Endodermal cell (in vitro differentiated cells): ENCODE measurements around the gene PTPRC. TPM values are rescaled to one million over a fixed set of nuclear protein-coding genes. Genes with fewer than 3 reads are reported as not detected.

Experiments
- DNase-seq: peaks from one replicate; pipeline ENCODE4 v3.0.0-alpha.2; 2017
- H3K27ac ChIP-seq: 2 replicates; pipeline ENCODE4 v1.5.1; 2013; ENCODE audit warnings: mild to moderate bottlenecking, low read depth, low read length, moderate library complexity
- H3K27me3 ChIP-seq: 2 replicates; pipeline ENCODE4 v1.6.1; 2013; ENCODE audit warnings: mild to moderate bottlenecking, low read length, moderate library complexity; ENCODE audit not compliant: insufficient read depth, control insufficient read depth, poor library complexity, severe bottlenecking
- H3K36me3 ChIP-seq: 2 replicates; pipeline ENCODE4 v1.7.0; 2013; ENCODE audit warnings: mild to moderate bottlenecking, low read length, moderate library complexity; ENCODE audit not compliant: control insufficient read depth, insufficient read depth
- H3K4me1 ChIP-seq: one replicate; pipeline ENCODE4 v1.7.0; 2013; ENCODE audit warnings: low read length; ENCODE audit not compliant: control insufficient read depth, insufficient read depth
- H3K4me3 ChIP-seq: 2 replicates; pipeline ENCODE4 v1.5.1; 2013; ENCODE audit warnings: mild to moderate bottlenecking, low read length, moderate library complexity
- H3K9ac ChIP-seq: 2 replicates; pipeline ENCODE4 v1.6.1; 2013; ENCODE audit warnings: mild to moderate bottlenecking, low read length, moderate library complexity; ENCODE audit not compliant: poor library complexity, severe bottlenecking; ENCODE audit errors: extremely low read depth
- H3K9me3 ChIP-seq: 2 replicates; pipeline ENCODE4 v1.6.1; 2013; ENCODE audit warnings: mild to moderate bottlenecking, low read length, moderate library complexity; ENCODE audit not compliant: control insufficient read depth
- H3K27ac Mint-ChIP-seq: 2 replicates; pipeline ENCODE4 v1.8.0; 2020; ENCODE audit warnings: mixed read lengths
- H3K27me3 Mint-ChIP-seq: 2 replicates; pipeline ENCODE4 v1.8.0; 2021; ENCODE audit warnings: mild to moderate bottlenecking, mixed read lengths; ENCODE audit not compliant: insufficient read depth
- H3K36me3 Mint-ChIP-seq: 2 replicates; pipeline ENCODE4 v1.8.0; 2020; ENCODE audit warnings: low read depth, mixed read lengths
- H3K4me1 Mint-ChIP-seq: 2 replicates; pipeline ENCODE4 v1.8.0; 2020; ENCODE audit warnings: mixed read lengths
- H3K4me3 Mint-ChIP-seq: 2 replicates; pipeline ENCODE4 v1.8.0; 2020; ENCODE audit warnings: mild to moderate bottlenecking, moderate library complexity, mixed read lengths
- H3K9me3 Mint-ChIP-seq: 2 replicates; pipeline ENCODE4 v1.8.0; 2020; ENCODE audit warnings: mild to moderate bottlenecking, mixed read lengths
- WGBS, 2 experiments: methylation state at CpG; one replicate each; pipeline versions ENCODE4 v1.1.5 to v1.1.7; 2013; ENCODE audit warnings: missing lambda C conversion rate in 2 of 2, mixed read lengths in 1 of 2; ENCODE audit not compliant: insufficient coverage in 1 of 2, insufficient read length in 1 of 2; 5-methylcytosine and 5-hydroxymethylcytosine counted together
- total RNA-seq, 2 donors: library from RNA; stranded (reverse); fragmentation: NEBNext Ultra II Directional in 1 of 2; extraction: Animal tissue kit (Norgen Biotek cat#: 25700) in 1 of 2; gene quantifications; 2 replicates in 1 of 2; 3 replicates in 1 of 2; pipeline ENCODE4 v1.2.1, GENCODE V29; 2021
- TF ChIP-seq, protein P1 (sequence below): fragments of 200-600 bp; sonication (generic); conservative IDR thresholded peaks from 2 replicates; pipeline ENCODE4 v1.5.0; 2021; ENCODE audit warnings: antibody characterized with exemption, mild to moderate bottlenecking

The PTPRC gene
- total RNA-seq, 2 donors from 2014 or later = 0.11 TPM; not detected in 1

DNA sequence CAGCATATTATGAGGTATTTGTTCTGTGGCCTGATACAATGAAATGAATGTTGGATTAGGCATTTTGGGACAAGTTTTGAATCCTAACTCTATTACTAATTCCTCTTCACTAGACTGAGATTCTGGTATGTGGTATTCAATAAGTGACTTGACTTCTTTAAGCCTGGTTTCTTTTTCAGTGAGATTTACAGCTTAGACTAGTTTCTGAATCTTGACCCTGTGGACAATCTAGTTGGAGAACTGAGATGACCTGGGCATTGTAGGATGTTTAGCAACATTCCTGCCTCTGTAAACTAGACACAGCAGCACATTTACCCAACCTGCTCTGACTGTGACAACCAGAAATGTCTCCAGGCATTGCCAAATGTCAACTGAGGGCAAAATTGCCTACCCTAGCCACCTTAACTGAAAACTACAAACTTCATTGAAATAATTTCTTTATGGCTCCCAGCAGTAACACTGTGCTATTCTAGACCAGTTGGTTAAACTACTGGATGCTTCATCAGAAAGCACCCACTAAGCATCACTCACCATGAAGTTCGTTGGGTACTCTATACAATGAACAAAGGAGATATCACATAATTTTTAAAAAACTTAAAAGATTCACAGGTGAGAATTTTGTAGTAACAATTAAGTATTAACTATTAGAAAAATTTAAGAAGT is 16.8 kb downstream of the PTPRC start:
- TF ChIP-seq, protein P1, sequence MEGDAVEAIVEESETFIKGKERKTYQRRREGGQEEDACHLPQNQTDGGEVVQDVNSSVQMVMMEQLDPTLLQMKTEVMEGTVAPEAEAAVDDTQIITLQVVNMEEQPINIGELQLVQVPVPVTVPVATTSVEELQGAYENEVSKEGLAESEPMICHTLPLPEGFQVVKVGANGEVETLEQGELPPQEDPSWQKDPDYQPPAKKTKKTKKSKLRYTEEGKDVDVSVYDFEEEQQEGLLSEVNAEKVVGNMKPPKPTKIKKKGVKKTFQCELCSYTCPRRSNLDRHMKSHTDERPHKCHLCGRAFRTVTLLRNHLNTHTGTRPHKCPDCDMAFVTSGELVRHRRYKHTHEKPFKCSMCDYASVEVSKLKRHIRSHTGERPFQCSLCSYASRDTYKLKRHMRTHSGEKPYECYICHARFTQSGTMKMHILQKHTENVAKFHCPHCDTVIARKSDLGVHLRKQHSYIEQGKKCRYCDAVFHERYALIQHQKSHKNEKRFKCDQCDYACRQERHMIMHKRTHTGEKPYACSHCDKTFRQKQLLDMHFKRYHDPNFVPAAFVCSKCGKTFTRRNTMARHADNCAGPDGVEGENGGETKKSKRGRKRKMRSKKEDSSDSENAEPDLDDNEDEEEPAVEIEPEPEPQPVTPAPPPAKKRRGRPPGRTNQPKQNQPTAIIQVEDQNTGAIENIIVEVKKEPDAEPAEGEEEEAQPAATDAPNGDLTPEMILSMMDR = no peak
- Mint-ChIP-seq H3K36me3 (no peaks in the 10 kb centered on the region), H3K27ac (no peak overlapping the region), H3K9me3 (no peaks in the 10 kb centered on the region), H3K27me3 (no peaks in the 10 kb centered on the region), H3K4me3 (no peak overlapping the region), H3K4me1 (peaks cover 13% of the 10 kb centered on the region)
- H3K4me1 ChIP-seq = no peaks in the 10 kb centered on the region
- H3K9ac ChIP-seq = no peak overlapping the region
- DNase-seq = no peak
- no peaks in the 10 kb centered on the region for H3K36me3 ChIP-seq
- WGBS, 2 experiments = 100% methylated on average over 1 of the region's 1 CpG; no CpG with 5 or more reads in 1 of the 2 experiments
- H3K9me3 ChIP-seq = no peaks in the 10 kb centered on the region
- H3K4me3 ChIP-seq = no peak overlapping the region
- no peaks in the 10 kb centered on the region for H3K27me3 ChIP-seq
- H3K27ac ChIP-seq = no peak overlapping the region

DNA sequence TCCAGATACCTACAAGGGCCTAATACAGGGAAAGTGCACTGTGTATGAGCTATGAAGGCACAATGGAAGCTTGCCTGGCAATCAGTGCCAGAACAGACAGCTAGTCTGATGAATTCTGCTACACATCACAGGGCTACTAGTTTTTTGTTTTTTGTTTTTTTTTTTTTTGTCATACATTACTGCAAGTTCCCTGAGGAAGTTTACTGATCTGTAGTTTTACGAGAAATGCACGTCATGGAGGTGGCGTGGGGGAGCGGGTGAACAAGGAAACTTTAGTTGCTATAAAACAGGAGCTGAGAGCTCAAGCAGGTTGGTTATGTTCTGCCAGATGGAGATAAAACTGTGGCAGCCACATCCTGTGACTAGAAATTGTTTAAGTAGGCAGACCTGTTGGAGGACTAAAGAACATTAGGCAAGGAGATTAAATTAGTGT is 17.7 kb downstream of the PTPRC start:
- Histone ChIP-seq H3K36me3 (no peaks in the 10 kb centered on the region), H3K27ac (no peak overlapping the region), H3K4me3 (no peak overlapping the region), H3K9me3 (no peaks in the 10 kb centered on the region), H3K9ac (no peak overlapping the region), H3K4me1 (no peaks in the 10 kb centered on the region), H3K27me3 (no peaks in the 10 kb centered on the region)
- H3K36me3 Mint-ChIP-seq = no peaks in the 10 kb centered on the region
- no peaks in the 10 kb centered on the region for H3K9me3 Mint-ChIP-seq
- TF ChIP-seq, protein P1 = no peak
- WGBS, 2 experiments = 94 to 100% methylated on average over 4 of the region's 4 CpGs
- no peak overlapping the region for H3K4me3 Mint-ChIP-seq
- no peak overlapping the region for H3K27ac Mint-ChIP-seq
- no peaks in the 10 kb centered on the region for H3K27me3 Mint-ChIP-seq
- no peak for DNase-seq
- H3K4me1 Mint-ChIP-seq = peaks cover 12% of the 10 kb centered on the region

DNA sequence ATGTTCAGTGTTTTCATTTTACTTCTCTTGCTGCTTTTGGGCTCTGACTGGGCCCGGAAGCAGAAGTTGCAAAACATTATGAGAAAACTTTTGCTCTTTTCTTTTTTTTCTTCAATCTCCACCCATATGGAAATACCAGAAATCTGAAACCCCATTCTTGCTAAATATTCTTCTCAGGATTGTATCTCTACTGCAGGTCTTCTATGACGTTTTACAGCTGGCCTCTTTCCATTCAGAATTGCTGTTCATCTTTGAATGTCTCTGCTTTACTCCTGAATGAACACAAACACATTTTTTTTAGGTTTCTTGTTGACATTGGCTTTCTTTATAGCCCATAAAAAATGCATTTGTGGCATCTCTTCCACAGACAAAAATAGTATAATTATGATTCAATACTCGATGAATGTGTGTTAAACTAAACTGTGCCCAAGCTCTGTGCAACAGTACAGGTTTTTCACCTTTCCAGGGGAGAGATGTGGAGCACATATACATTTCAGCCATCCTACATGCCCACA is 18.8 kb downstream of the PTPRC start:
- no peak for DNase-seq
- peaks cover 2% of the 10 kb centered on the region for H3K4me1 Mint-ChIP-seq
- no peak overlapping the region for H3K27ac Mint-ChIP-seq
- H3K4me1 ChIP-seq = no peaks in the 10 kb centered on the region
- 85 to 91% methylated on average over 2 to 3 of the region's 3 CpGs for WGBS, 2 experiments
- no peaks in the 10 kb centered on the region for H3K36me3 ChIP-seq
- no peak overlapping the region for H3K9ac ChIP-seq
- H3K4me3 Mint-ChIP-seq = no peak overlapping the region
- TF ChIP-seq, protein P1 = no peak
- no peaks in the 10 kb centered on the region for H3K27me3 Mint-ChIP-seq
- no peaks in the 10 kb centered on the region for H3K9me3 Mint-ChIP-seq
- H3K27ac ChIP-seq = no peak overlapping the region
- H3K4me3 ChIP-seq = no peak overlapping the region
- H3K9me3 ChIP-seq = no peaks in the 10 kb centered on the region
- H3K27me3 ChIP-seq = no peaks in the 10 kb centered on the region
- H3K36me3 Mint-ChIP-seq = no peaks in the 10 kb centered on the region
